Testis (tissue), 3 donors: ENCODE results near the gene CELSR2. TPM values are rescaled to one million over a fixed set of nuclear protein-coding genes. Genes with fewer than 3 reads are reported as not detected.
A peak's percentile ranks its signal among the peaks of the same experiment; 100 is the strongest.

ENCODE experiments used
- DNase-seq: peaks from one replicate; pipeline ENCODE4 v3.0.0-alpha.2; 2019
- H3K27ac ChIP-seq, 2 donors: fragments of 200-600 bp; sonication (generic); one replicate each; pipeline ENCODE4 v1.5.1; 2019
- H3K27me3 ChIP-seq: fragments of 200-600 bp; sonication (generic); one replicate; pipeline ENCODE4 v1.5.1; 2019
- H3K36me3 ChIP-seq: fragments of 200-600 bp; sonication (generic); one replicate; pipeline ENCODE4 v1.5.1; 2017; ENCODE audit warnings: low read depth; ENCODE audit errors: missing control alignments
- H3K4me1 ChIP-seq: fragments of 200-600 bp; sonication (generic); one replicate; pipeline ENCODE4 v1.5.1; 2019
- H3K4me3 ChIP-seq, 2 donors: fragments of 200-600 bp; sonication (generic); one replicate each; pipeline ENCODE4 v1.5.1; 2017 to 2019
- H3K9me3 ChIP-seq: fragments of 200-600 bp; sonication (generic); one replicate; pipeline ENCODE4 v1.5.1; 2017
- POLR2A ChIP-seq: fragments of 450-650 bp; IDR thresholded peaks from one replicate; pipeline ENCODE4 v1.6.1; 2017; ENCODE audit warnings: antibody characterized with exemption, mild to moderate bottlenecking, moderate library complexity
- WGBS, 2 donors: methylation state at CpG; one replicate each; pipeline ENCODE4 v1.1.5; 2018; 5-methylcytosine and 5-hydroxymethylcytosine counted together
- intact Hi-C: fragments of 100-400 bp; cut with DNase I; formaldehyde crosslinking; loops from one replicate; pipeline ENCODE4 v1.15.1; 2023; ENCODE audit warnings: low total_unique reads
- polyA plus RNA-seq: library from polyadenylated mRNA; stranded (reverse); fragments of 350-450 nt; fragmentation: Illumina TruSeq; extraction: RNeasy Lipid Tissue Mini Kit (QIAGEN cat#74804); gene quantifications from one replicate; pipeline ENCODE4 v1.2.3, GENCODE V29; 2014; ENCODE audit warnings: low read depth, low replicate concordance; ENCODE audit not compliant: insufficient read depth
- total RNA-seq, 2 donors: library from RNA; depleted of rRNA; stranded (reverse); fragments of >200 nt; gene quantifications; one replicate each; pipeline ENCODE4 v1.2.3, GENCODE V29; 2016
- TF ChIP-seq, protein P1 (sequence below), 3 experiments: fragments of 450-650 bp in 2 of 3; fragments of 200-600 bp in 1 of 3; sonication (generic) in 1 of 3; IDR thresholded peaks; one replicate each; pipeline ENCODE4 v1.5.1; 2016 to 2019; ENCODE audit warnings: antibody characterized with exemption in 3 of 3, mild to moderate bottlenecking in 2 of 3, moderate library complexity in 1 of 3

Gene CELSR2
- total and polyA plus RNA-seq, 3 donors from 2014 or later, result 59.6 to 140 (median 107) TPM

DNA sequence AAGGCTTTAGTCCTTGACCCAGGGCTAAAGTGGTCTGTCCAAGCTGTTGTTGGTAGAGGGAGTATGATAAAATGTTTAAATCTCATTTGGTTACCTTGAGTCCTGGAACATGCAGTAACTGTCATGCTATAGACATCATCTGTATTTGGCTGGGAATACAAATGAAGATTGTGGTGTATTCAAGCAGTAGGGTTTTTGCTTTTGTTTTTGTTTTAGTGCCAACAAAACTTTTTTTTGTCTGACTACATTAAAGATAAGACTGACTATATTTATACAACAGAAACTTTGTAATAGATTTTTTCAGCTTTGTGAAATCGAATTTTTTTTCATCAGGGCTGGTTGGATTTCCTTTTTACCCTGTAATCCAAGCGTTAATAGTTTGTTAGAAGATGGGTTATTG, 43.0 kb upstream of the CELSR2 start:
- H3K4me1 ChIP-seq, result peaks cover 10% of the 10 kb centered on the region
- intact Hi-C loops, result no loop called here
- H3K4me3 ChIP-seq, result no peak overlapping the region
- no peak for DNase-seq
- H3K9me3 ChIP-seq, result no peaks in the 10 kb centered on the region
- 56 to 69% methylated on average over 2 of the region's 2 CpGs for WGBS, 2 donors
- peak overlapping the region; percentile 24 to 60 for H3K27ac ChIP-seq
- no peaks in the 10 kb centered on the region for H3K36me3 ChIP-seq
- TF ChIP-seq POLR2A, result no peak
- TF ChIP-seq, protein P1, sequence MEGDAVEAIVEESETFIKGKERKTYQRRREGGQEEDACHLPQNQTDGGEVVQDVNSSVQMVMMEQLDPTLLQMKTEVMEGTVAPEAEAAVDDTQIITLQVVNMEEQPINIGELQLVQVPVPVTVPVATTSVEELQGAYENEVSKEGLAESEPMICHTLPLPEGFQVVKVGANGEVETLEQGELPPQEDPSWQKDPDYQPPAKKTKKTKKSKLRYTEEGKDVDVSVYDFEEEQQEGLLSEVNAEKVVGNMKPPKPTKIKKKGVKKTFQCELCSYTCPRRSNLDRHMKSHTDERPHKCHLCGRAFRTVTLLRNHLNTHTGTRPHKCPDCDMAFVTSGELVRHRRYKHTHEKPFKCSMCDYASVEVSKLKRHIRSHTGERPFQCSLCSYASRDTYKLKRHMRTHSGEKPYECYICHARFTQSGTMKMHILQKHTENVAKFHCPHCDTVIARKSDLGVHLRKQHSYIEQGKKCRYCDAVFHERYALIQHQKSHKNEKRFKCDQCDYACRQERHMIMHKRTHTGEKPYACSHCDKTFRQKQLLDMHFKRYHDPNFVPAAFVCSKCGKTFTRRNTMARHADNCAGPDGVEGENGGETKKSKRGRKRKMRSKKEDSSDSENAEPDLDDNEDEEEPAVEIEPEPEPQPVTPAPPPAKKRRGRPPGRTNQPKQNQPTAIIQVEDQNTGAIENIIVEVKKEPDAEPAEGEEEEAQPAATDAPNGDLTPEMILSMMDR (IDR thresholded peaks at IDR 0.05), result no peak
- no peaks in the 10 kb centered on the region for H3K27me3 ChIP-seq

DNA sequence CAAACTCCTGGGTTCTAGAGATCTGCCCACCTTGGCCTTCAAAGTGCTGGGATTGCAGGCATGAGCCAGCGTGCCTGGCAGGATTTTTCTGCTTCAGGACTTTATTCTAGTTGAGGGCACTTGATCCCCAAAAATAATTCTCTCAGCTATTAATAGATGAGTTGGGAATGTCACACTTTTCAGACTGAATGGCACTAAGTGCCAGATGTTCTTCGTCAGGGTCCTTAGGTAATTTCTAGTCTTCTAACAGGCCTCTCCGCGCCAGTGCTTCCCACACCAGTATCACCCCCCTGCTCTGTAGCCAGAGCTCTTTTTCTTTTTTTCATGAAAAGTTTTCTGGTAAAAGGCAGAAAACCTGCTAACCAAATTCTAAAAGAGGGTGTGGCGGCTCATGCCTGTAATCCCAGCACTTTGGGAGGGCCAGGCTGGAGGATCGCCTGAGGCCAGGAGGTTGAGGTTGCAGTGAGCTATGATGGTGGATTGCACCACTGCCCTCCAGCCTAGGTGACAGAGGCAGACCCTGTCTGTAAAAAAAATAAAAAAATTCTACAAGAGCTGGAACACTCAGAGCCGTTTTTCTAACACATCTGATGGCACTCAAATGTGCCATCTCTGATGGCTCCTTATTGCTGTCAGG, 41.8 kb upstream of the CELSR2 start:
- intact Hi-C loops, result no loop called here
- no peaks in the 10 kb centered on the region for H3K27me3 ChIP-seq
- 85 to 93% methylated on average over 7 of the region's 7 CpGs for WGBS, 2 donors
- H3K27ac ChIP-seq, result no peak overlapping the region
- no peaks in the 10 kb centered on the region for H3K36me3 ChIP-seq
- TF ChIP-seq, protein P1 (IDR thresholded peaks at IDR 0.05), result no peak
- no peak for TF ChIP-seq POLR2A
- no peak for DNase-seq
- H3K9me3 ChIP-seq, result no peaks in the 10 kb centered on the region
- H3K4me3 ChIP-seq, result no peak overlapping the region
- H3K4me1 ChIP-seq, result peaks cover 10% of the 10 kb centered on the region

DNA sequence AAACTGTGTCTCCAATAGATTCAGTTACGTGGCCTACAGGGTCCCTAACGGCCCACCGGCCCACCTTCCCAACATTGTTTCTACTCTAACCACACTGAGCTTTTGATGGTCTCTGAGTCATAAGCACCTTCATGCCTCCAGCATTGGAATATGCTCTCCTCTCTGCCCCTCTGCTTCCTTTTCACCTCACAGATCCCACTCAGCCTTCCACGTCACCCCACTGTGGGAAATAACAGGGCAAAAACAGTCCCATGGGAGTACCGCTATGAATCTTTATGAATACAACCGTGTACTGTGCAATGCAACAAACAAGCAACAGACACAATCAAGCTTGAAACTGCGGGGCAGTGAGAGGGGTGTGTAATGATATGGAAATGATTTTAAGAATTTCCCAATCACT, 40.9 kb upstream of the CELSR2 start:
- no peak for TF ChIP-seq POLR2A
- TF ChIP-seq, protein P1 (IDR thresholded peaks at IDR 0.05), result no peak
- Histone ChIP-seq H3K27ac (no peak overlapping the region), H3K4me1 (peaks cover 10% of the 10 kb centered on the region), H3K4me3 (no peak overlapping the region), H3K36me3 (no peaks in the 10 kb centered on the region), H3K27me3 (no peaks in the 10 kb centered on the region), H3K9me3 (no peaks in the 10 kb centered on the region)
- intact Hi-C loops, result no loop called here
- 64 to 67% methylated on average over 7 of the region's 7 CpGs for WGBS, 2 donors
- no peak for DNase-seq

DNA sequence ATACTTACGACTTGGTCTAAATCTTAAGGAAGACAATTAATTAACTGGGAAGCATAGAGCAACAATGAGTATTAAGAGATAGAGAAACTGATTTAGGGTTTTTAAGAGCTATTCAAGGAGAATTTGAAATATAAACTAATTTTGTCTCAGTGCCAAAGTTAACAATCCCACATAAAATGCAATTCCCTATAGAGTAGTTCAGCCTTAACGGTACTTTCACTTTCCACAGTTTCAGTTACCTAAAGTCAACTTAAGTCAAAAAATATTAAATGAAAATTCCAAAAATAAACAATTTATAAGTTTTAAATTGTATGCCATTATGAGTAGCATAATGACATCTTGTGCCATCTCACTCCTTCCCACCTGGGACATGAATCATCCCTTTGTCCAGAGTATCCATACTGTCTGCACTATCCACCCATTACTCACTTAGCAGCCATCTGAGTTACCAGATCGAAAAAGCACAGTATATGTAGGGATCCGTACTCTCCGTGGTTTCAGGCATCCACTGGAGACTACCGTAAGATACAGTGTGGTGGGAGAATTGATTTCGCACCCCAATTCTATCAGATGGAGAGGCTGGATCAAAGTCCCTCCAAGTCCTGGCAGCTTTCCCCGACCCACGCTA, 40.4 kb upstream of the CELSR2 start:
- intact Hi-C loops, result no loop called here
- no peaks in the 10 kb centered on the region for H3K36me3 ChIP-seq
- 30 to 44% methylated on average over 9 of the region's 9 CpGs for WGBS, 2 donors
- no peak overlapping the region for H3K4me3 ChIP-seq
- no peak for DNase-seq
- H3K9me3 ChIP-seq, result no peaks in the 10 kb centered on the region
- peaks cover 10% of the 10 kb centered on the region for H3K4me1 ChIP-seq
- no peak overlapping the region for H3K27ac ChIP-seq
- TF ChIP-seq, protein P1 (IDR thresholded peaks at IDR 0.05), result no peak
- TF ChIP-seq POLR2A, result no peak
- no peaks in the 10 kb centered on the region for H3K27me3 ChIP-seq

DNA sequence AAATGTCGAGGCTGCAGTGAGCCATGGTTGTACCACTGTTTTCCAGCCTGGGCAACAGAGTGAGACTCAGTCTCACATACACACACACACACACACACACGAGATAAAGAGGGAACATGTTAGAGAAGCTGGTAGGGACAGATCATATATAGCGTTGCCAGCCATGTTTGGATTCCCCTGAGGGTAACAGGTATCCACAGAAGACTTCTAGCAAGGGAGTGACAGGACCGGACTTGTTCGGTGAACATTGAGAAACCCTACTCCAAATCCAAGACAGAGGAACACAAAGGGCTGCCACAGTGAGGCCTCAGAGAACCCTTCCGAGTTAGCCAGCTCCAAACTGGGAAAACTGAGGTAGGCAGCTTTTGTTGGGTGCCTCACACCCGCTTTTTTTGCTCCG, 39.3 kb upstream of the CELSR2 start:
- H3K9me3 ChIP-seq, result no peaks in the 10 kb centered on the region
- no peaks in the 10 kb centered on the region for H3K27me3 ChIP-seq
- no peaks in the 10 kb centered on the region for H3K36me3 ChIP-seq
- no peak for TF ChIP-seq POLR2A
- TF ChIP-seq, protein P1 (IDR thresholded peaks at IDR 0.05), result no peak
- no peak for DNase-seq
- no peak overlapping the region for H3K4me3 ChIP-seq
- peaks cover 15% of the 10 kb centered on the region for H3K4me1 ChIP-seq
- H3K27ac ChIP-seq, result no peak overlapping the region
- 86 to 91% methylated on average over 8 of the region's 8 CpGs for WGBS, 2 donors
- intact Hi-C loops, result no loop called here
